ENCODE data around the gene CUX1.

CUX1 gene

GRCh38 chr7:102064361-102065025, 247.1 kb downstream of the CUX1 start:
- TF ChIP-seq GABPA (IDR thresholded peaks at IDR 0.05; ENCODE audit: low read depth) (peak; percentile 63), CTCF (IDR thresholded peaks at IDR 0.05; ENCODE audit: insufficient read depth, low read length) (no peak), POLR2AphosphoS5 (IDR thresholded peaks at IDR 0.05; ENCODE audit: low read depth) (peak; percentile 55; the same call in 1 of the 2 replicates), SPI1 (IDR thresholded peaks at IDR 0.05; ENCODE audit: borderline replicate concordance, low read depth) (peak; percentile 87), REST (IDR thresholded peaks at IDR 0.05; ENCODE audit: insufficient replicate concordance, low read depth) (no peak)
- H3K4me3 ChIP-seq (replicated peaks; ENCODE audit: insufficient read depth, low read length): no peak overlapping the region
- DNase-seq (ENCODE audit: low read depth in 1 of 2, low spot score in 1 of 2): peak; percentile 81 to 94
- H3K27ac ChIP-seq (replicated peaks): peak overlapping the region; percentile 68
- no peaks in the 10 kb centered on the region for H3K27me3 ChIP-seq (ENCODE audit: insufficient read depth, poor library complexity, severe bottlenecking)

- H3K27ac ChIP-seq (replicated peaks): peak overlapping the region; percentile 68
- DNase-seq (ENCODE audit: low read depth in 1 of 2, low spot score in 1 of 2): no peak
- 0 out of 2 replicates have a peak overlapping the region, but pooled peaks have one; percentile 8 for H3K4me3 ChIP-seq (replicated peaks; ENCODE audit: insufficient read depth, low read length)
- TF ChIP-seq GABPA (IDR thresholded peaks at IDR 0.05; ENCODE audit: low read depth): no peak
- TF ChIP-seq SPI1 (IDR thresholded peaks at IDR 0.05; ENCODE audit: borderline replicate concordance, low read depth): no peak
- TF ChIP-seq REST (IDR thresholded peaks at IDR 0.05; ENCODE audit: insufficient replicate concordance, low read depth): no peak
- no peak for TF ChIP-seq CTCF (IDR thresholded peaks at IDR 0.05; ENCODE audit: insufficient read depth, low read length)
- TF ChIP-seq POLR2AphosphoS5 (IDR thresholded peaks at IDR 0.05; ENCODE audit: low read depth): no peak
- H3K27me3 ChIP-seq (ENCODE audit: insufficient read depth, poor library complexity, severe bottlenecking): no peaks in the 10 kb centered on the region
Observed at GRCh38 chr7:102065226-102065625, 247.8 kb downstream of the CUX1 start.

- no peak for DNase-seq (ENCODE audit: low read depth in 1 of 2, low spot score in 1 of 2)
- Histone ChIP-seq H3K4me3 (replicated peaks; ENCODE audit: insufficient read depth, low read length) (no peak overlapping the region), H3K27me3 (ENCODE audit: insufficient read depth, poor library complexity, severe bottlenecking) (no peaks in the 10 kb centered on the region), H3K27ac (replicated peaks) (no peak overlapping the region)
- TF ChIP-seq GABPA (IDR thresholded peaks at IDR 0.05; ENCODE audit: low read depth) (no peak), SPI1 (IDR thresholded peaks at IDR 0.05; ENCODE audit: borderline replicate concordance, low read depth) (no peak), POLR2AphosphoS5 (IDR thresholded peaks at IDR 0.05; ENCODE audit: low read depth) (no peak), REST (IDR thresholded peaks at IDR 0.05; ENCODE audit: insufficient replicate concordance, low read depth) (no peak), CTCF (IDR thresholded peaks at IDR 0.05; ENCODE audit: insufficient read depth, low read length) (no peak)
Observed at GRCh38 chr7:102066476-102066875, 249.1 kb downstream of the CUX1 start.

Data from HL-60 (cell line).